GM18499 (cell line): Measurements from ENCODE around the gene TFEB.

ENCODE experiments used
- ATAC-seq: cut with Tn5 transposase; IDR thresholded peaks from one replicate; pipeline ENCODE4 v1.9.1; 2021; ENCODE audit warnings: moderate number of reproducible peaks; ENCODE audit not compliant: insufficient read depth, unreplicated experiment

TFEB gene

DNA sequence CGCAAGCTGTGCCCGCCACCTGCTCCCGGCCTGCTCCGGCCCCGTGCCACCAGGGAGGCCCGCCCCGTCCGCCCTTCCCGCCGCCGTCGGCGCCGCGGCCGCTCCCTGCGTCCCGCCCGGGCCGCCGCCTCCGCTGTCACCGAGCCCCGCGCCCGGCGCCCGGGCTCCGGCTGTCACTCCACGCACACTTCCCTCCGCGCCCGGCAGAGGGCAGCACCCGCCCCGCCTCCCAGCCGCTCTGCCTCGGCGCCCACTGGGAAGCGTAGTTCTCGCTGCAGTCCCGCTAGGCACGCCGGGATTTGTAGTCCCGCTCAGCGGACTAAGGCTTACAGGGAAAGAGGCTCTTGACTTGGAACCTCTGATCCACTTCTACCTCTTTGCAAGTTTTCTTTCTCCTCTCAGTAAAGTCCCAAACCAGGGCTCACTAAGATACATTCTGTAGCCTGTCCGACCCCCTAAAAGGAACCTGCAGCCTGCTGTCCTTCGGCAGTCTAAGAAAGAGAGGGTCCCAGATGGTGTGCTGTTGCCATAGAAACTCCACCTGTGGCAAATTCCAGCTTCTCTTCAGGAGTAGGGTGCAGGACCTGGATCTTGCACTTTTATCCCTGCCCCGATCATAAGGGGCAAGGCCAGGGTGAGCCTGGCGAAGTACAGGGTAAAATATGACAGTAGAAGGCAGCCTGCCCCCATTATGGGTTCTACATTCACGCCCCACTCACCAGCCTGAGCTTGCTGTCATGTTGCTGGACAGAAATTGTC is at the start of gene TFEB:
Gene TFEB (minus strand): TSS at position 182 of the 759 bp plus-strand sequence. CDS start 44,395 bp downstream, outside the sequence.
- no peak for ATAC-seq

- no peak for ATAC-seq
These were observed 49.3 kb upstream of the TFEB start for GRCh38 chr6:41784581-41785171.

- ATAC-seq = no peak
These were observed 47.8 kb upstream of the TFEB start for GRCh38 chr6:41783106-41783780.

- no peak for ATAC-seq
These were observed 45.9 kb upstream of the TFEB start for GRCh38 chr6:41781366-41781730.

- ATAC-seq = no peak
These were observed 45.4 kb upstream of the TFEB start, which contains the start of gene PRICKLE4 for GRCh38 chr6:41780551-41781365. TSS of gene PRICKLE4 (plus strand) at chr6:41780782. CDS start at chr6:41783474, 2,692 bp downstream.

DNA sequence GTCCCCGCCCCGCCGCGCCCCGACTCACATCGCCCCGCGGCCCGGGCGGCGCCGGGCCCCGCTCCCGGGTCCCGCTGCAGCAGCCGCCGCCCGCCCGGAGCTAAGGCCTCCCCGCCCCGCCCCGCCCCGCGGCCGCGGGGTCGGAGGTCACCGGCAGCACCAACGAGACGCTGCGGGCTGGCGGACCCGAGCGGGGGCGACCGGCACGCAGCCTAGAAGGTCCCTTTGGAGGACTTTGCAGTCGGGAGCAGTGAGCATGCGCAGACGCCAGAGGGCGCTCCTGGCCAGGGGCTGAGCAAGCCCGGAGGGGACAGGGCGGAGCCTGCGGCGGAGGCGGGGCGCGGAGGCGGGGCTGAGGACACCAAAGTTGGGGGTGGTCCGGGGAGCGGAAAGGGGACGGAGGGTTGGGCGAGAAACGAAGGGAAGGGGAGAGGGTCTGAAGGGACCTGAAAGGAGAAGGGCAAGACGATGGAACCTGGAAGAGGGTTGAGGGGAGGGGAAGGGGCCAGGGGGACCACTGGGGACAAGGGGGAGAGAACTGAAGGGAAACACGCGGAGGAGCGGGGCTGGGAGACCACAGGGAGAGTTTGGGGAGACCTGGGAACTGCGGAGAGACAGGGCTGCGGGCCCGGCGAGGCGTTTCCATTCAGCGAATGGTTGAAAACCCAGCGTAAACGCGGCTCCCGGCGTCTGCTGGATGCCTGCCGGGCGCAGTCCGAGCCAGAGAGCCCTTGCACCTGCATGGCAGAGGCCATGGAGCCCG is 44.6 kb upstream of the TFEB start, which contains the start of gene FRS3:
Gene FRS3 (minus strand): TSS at position 113 of the 763 bp plus-strand sequence. CDS start 2,913 bp downstream, outside the sequence.
- ATAC-seq = peak; percentile 74

- no peak for ATAC-seq
These were observed 43.9 kb upstream of the TFEB start for GRCh38 chr6:41779336-41779735.

DNA sequence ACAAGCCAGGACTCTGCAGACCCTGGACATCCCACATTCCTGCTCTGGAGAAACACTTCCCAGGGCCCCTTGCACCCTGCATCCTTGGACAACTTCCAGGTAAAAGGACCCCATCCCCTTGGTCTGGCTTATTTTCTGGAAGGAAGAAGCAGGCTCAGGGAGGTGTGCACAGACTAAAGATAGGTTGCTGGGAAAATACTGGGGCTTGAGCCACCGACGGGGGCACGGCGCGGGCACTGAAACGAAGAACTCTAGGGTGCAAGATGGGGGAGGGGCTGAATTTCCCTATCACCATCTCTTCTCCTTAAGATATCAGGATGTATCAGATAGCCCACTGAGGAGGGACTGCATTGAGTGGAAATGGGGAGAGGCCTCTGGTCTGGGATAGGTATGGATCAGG is 43.5 kb upstream of the TFEB start:
- no peak for ATAC-seq

DNA sequence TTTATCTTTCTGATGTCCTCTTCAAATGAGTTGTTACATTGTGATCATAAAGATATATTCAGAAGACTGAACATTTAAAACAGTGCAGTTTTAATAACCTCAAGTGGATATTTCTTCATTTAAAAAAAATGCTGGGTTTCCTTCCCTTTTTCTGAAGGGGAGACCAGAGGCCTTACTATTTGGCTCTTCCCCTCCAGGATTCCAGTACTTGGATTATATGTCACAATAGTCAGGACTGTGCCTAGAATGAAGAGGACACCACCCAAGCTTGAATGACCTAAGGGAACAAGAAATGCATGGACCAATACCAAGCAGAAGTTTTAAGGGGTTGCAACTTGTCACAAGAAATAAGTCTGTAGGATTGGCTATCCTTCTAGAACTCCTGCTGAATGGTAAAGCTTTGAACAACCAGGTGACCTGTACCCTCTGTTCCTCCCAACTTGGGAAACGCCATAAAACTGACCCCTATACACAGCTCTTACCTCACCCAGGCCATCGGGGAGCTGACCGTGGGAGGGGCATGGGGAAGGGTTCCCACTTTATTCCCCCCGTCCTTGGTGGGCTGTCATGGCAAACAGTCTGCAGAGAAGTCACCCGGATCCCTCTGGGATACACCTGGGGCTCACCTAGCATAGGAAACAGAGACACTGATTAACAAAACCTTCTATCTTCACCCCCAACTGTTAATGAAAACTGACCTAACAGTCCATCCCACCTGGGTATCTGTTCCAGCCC is 42.3 kb upstream of the TFEB start:
- no peak for ATAC-seq

- ATAC-seq = no peak
These were observed 40.0 kb upstream of the TFEB start for GRCh38 chr6:41775293-41775882.

DNA sequence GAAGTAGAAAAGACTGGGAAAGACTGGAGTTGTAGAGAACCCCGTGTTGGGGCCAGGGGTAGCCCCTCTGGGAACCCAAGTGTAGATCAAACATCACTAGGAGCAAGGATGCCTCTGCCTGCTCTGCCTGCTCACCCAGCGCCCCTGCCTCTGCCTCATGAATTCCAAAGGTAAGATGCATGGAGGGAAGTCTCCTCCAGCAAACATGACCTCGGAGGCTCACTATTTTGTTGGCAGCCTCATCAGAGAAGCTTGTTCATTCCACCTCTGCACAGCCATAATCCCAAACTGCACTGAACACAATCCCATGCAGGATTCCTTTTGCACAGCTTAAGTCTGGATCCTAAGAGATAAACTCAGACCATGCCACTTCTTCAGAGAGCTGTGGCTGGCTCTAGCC is 39.4 kb upstream of the TFEB start:
- ATAC-seq = no peak

GRCh38 chr6:41771058-41771983 is 35.9 kb upstream of the TFEB start:
- no peak for ATAC-seq

DNA sequence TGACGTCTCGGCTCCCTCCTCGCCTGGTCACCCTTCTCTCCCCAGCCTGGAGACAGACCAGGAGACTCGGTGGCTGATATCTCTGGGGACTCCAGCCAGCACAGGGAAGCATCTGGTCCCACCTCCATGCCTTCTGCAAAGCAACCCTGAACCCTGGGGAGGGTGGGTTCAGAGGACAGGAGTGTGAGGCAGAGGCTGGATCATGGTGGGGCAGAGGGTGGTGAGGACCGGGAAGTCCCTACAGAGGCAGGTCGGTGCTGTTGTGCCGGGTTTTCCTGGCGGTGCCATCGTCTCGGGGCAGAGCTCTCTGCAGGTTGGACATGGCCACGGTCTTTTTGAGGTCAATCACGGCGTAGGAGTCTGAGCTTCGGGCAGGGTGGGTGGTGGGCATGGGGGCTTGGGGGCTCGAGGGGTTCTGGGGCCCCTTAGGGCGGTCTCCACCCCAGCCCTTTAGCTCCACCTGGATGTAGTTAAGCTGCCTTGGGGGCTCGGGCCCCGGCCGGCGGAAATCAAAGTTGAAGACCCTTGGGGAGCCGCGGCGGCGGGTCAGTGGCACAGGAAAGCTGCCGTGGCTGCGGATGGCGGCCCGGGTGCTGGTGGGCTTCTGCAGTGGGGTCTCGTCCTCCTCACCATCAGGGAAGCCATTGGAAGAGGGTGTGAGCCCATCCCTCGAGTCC is 35.1 kb upstream of the TFEB start:
- ATAC-seq = no peak

- ATAC-seq = no peak
These were observed 34.0 kb upstream of the TFEB start for GRCh38 chr6:41769376-41769775.

GRCh38 chr6:41768545-41769308 is 33.3 kb upstream of the TFEB start:
- no peak for ATAC-seq

DNA sequence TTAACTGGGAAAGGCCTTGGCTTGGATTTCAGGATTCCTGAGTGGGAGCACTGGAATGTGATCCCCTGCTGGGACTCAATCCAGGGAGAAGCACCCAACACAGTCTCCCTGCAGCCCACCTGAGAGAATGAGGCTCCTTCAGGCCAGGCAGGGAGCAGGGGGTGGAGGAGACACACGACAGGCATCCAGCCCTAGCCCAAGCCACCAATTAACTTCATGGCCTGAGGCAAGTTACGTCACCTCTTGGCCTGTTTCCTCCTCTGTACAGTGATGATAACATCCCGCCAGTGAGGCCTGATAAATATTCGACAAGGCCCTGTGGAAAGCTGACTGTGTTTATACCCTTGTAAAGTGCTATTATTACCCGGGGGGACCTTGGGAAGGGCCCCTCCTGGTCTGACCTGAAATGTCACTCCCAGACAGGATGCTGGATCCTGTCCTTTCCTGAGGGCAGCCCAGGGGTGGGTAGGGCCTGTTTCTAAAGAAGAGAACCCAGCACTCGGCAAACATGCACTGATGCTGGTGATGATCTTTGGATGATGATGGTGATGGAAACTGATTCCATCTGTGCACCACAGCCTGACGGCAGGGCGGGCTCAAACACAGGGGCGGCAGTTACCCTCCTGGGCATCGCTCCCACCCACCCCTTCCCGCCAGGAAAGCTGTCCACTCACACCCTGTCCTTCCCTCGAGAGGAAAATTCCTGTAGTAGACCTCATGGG is 31.9 kb upstream of the TFEB start:
- ATAC-seq = no peak
